NK-92 treated with Interleukin-12 subunit alpha and Interleukin-12 subunit beta, amount 100 ng/mL, for 24 hours (cell line): Measurements from ENCODE around the gene LRRC8C.

Experiments used
- DNase-seq: peaks from one replicate; lab custom pipeline; 2025; lab: John Stamatoyannopoulos, UW

The LRRC8C gene

DNA sequence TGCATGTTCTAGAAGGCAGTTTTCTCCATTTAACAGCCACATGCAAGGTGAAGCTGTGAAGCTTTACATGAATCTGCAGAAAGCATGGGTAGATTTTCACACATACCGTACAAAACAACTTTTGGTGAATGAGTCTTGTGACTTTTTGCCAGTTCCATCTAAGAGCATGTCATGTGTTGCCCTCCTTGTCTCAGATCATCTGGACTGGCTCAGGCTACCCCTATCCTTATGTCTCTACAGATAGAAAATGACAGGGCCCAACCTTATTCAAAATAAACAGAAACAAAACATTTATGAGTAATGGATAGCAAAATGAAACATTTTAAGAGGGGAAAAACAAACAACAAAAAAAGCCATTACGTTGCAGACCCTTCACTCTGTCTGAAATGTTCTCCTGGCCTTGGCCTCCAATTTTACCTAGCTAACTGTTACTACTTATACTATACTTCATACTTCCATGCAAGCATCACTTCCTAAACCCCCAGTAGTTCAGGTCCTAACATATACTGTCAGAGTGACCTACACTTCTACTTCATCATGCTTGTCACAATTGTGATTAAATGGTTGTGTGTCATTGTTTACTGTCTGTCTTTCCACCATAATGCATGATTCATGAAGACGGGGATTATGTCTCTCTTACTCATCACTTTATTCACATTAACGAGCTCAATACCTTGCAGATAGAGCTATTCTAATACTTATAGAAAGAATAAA lies 39.0 kb downstream of the LRRC8C start:
- no peak for DNase-seq

DNA sequence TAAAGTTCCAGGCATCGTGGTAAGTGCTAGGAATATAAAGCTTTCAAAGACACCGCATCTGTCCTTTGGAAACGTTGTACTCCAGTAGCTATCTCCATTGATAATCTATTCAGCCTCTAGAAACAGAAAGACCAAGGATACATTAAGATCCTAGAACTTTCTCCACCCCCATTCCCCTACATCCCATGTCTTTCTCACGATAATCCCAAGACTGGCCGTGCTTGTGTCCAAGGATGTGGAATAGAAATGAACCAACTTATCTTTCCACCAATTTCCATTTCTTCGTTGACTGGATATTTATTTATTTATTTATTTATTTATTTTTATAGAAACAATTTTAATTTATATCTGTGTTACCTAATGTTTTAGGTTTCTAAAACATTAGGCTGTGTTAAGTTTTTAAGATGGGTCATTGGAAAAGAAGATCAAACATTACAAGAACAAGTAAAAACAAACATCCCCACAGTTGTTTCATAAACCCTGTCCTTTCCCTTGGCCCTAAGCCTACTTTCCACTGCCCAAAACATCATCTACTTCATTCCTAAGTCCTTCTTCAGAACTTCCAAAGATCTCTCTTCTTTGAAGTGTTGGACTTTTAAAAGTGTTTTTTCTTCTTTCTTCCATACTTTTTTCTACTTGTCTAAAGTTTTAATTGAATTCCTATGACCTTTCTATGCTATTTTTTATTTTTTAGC lies 39.7 kb downstream of the LRRC8C start:
- DNase-seq: no peak

DNA sequence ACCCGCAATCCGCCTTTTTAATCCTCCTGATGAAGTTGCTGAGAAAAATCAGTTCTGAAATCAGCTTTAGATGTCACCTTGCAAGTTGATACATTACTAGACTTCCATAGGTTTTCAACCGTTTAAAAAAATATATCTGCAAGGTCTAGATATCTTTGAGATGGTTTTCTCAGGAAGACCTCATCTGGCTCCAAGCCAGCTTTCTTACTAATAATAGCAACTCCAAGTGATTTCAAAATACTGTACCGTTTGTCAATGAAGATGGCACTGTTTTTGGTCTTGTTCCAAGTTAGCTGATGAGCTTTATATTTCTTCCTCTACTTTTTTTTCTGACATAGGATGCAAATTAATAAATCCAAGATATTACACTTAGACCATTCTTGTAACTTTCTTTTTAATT lies 40.3 kb downstream of the LRRC8C start:
- no peak for DNase-seq

DNA sequence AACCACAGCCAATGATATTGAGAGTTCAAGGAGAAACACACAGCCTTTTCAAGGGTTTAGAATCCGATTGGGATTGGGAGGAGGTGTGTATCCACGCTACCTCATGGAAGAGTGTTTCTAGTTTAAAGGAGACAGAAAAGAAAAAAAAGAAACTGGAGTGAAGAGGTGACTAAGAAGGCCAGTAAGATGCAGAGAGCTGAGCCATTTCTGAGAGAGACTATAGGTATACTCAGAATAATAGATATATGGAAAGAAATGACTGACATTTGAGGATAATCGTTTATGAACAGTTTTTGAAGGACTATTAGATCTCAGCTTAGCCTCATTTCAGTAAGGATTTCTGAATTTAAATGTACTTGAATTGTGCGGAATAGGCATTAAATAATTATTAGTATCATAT lies 42.8 kb downstream of the LRRC8C start:
- DNase-seq: no peak

DNA sequence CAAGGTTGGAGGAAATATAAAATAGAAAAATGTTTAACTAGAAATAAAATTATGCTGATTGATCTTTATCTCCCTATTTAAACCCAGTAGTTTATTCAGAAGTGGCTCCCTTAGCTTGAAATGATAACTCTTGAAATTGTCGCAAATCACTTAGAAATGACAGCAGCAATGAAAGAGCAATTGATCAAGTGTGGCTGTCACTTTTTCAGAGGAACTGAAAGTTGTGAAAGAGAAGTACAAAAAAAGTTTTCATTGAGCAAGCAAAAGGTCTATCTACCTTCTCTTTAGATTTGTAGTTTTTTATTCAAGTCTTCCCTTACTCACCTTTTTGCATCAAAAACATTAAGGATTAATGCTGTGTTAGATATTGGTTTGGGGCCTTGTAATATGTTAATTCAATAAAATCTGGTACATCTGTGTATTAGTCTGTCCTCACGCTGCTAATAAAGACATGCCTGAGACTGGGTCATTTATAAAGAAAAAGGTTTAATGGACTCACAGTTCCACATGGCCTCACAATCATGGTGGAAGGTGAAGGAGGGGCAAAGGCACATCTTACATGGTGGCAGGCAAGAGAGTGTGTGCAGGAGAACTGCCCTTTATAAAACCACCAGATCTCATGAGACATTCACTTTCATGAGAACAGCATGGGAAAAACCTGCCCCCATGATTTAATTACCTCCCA lies 48.3 kb downstream of the LRRC8C start:
- no peak for DNase-seq

DNA sequence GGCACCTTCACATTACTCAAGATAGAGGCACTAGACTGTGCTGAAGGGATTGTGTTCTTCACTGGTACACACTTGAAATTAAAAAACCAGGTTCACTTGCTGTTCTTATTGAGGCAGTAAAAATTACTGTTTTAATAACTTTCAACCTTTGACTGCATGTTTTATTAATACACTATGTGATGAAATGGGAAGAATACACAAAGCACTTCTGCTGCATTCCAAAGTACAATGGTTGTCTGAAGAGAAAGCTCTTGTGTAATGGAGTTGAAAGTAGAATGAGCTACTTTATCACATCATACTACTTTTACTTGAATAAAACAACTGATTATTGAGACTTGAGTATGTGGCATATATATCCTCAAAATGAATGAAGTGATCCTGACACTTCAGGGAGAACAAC lies 49.7 kb downstream of the LRRC8C start:
- no peak for DNase-seq

DNA sequence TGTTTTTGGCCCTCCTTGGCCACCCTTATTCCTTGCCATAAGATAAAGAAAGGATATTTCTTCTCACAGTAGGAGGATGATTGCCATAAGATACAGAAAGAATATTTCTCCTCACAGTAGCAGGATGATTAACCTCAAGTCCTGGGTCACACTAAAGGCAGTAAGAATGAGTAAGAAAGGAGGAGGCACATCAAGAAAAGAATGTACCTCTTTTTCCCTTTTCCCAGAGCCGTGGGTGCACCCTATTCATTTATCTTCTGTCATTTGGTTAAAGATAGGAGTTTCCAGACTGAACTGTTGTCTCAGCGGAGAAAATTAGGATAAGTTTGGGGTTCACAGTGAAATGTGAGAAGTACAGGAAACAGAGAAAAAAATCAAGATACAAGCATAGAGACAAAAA lies 52.5 kb downstream of the LRRC8C start:
- DNase-seq: no peak

DNA sequence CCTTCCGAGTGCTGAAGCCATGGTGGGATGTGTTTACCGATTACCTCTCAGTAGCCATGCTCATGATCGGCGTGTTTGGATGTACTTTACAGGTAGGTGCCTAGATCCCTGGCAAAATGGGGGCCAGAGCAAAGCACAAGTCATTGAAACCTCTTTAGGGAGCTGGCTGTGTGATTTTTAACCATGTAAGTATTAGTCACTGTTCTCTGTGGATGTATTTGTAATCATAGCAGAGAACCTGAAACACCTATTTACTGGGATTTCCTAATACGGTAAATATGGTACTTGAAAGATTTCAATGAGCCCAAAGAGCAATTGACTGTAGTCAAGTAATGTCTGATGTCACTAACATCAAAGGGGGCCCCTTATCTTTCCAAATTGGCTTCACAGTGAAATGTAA lies 53.6 kb downstream of the LRRC8C start:
- no peak for DNase-seq

DNA sequence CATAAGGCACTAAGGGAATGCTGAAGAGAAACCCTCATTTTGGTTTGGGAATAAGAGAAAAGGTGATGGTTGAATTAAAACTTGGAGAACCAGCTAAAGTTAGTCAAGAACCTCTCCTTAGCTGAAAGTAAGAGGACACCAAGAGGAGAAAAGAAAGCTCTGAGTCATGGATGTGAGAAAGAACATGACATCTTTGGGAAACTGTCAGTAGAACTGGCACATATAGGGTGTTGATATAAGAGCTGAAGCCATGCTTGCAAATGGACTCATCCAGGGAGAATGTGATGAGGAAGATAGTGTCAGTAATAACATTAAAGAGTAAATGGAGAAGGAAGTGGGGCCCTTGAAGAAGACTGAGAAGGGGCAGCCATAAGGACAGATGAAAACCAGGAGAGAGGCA lies 54.3 kb downstream of the LRRC8C start:
- no peak for DNase-seq

DNA sequence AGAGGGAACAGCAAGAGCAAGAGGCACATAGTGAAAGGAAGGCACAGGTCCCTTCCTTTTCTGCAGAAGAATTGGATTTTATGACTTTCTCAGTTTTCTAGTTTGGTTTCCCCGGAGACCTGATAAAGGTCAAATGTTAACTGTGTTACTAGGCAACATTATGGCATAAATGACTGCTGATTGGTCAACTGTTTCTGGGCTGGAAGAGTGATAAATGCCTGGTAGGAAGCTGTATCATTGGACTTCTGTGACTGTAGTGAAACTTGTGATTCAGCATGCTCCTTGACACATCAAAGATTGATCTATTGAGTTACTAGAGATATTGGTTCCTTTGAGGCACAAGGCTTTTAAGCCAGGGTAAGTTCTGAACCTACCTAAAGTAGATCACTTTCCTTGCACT lies 55.7 kb downstream of the LRRC8C start:
- no peak for DNase-seq

DNA sequence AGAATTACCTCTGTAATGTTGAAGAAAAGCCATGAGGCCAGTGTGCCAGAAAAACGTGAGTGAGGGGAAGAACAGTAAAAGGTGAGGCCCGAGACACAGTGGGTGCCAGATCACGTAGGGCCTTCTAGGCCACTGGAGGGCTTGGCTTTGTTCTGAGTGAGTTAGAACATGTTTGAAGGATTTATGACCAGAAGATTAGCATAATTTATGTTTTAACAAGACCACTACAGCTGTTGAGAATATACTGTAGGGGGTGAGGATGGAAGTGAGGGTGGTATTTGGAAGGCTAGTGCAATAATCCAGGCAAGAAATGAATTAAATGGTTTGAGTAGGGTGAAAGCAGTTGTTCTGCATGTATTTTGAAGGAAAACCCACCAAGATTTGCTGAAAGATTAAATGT lies 56.3 kb downstream of the LRRC8C start:
- DNase-seq: no peak

DNA sequence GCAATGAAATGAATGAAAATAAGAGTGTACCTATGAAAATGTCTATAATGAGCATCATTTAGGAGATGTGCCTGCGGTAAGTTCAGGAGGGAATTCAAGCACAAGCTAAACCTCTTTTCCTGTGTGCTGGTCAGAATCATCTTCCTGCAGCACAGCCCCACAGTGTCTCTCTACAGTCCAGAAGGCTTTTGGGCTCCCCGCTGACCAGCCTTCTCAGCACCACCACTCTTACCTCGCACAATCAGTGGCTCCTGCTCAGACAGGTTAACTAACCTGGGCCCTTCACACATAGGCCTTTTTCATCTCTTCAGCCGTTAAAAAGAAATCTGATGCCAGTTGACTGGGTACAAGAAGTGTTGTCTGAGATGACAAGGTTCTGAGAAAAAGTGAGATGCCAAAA lies 57.7 kb downstream of the LRRC8C start:
- DNase-seq: no peak

DNA sequence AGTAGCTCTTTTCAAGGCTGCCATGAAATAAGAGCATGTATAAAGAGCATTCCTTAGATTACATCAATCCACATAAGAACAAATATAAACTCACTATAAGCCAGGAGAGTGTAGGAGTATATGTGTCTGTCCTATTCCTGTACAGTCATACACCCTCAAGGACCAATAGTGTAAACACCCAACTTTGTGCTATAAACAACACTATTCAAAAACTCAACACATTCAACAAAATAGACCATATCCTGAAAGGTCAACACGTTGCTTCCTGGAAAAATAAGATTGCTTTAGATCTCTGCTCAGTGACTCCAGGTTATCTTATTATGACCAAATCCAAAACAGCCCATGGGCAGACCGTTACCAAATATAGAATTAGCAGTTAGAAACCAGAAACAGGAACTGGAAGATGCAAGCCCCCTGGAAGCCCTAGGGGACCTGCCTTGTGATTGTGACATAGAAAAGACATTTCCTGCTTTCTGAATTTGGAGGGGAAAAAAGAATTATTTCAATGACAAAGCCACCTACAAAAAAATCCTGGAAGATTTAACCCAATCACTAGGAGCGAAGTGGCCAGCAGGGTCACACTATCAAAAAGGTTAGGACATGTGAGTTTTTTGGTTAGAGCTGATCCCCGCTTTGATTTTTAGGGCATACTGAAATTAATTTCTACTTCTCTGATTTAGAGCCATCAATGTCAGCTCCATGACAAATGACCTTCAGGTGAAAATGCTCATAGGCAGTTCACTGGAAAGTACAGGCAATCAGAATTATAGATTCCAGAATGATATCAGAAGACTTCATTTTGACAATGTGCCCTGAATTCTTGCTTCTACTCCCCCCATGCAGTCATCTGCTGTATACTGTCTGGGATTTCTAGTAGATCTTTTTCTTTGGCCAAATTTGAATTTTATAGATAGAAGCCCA lies 59.9 kb downstream of the LRRC8C start:
- no peak for DNase-seq

DNA sequence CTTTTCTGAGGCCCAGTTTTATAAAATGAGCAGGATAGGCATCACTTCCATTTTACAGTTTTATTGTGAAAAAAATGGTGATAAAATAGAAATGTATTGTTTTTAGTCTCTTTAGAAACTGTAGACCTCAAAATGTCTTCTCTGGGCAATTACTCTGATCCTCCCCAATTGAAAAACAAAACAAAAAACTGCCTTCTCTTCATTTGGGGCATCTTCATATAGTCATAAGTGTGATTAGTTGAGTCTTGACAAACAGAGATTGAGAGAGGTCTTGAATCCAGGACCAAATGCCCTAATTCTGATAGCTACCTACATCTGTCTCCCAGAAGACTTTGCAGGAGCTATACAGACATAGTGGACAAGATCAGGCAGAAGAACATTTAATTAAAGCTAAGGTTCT lies 62.9 kb downstream of the LRRC8C start:
- DNase-seq: no peak

DNA sequence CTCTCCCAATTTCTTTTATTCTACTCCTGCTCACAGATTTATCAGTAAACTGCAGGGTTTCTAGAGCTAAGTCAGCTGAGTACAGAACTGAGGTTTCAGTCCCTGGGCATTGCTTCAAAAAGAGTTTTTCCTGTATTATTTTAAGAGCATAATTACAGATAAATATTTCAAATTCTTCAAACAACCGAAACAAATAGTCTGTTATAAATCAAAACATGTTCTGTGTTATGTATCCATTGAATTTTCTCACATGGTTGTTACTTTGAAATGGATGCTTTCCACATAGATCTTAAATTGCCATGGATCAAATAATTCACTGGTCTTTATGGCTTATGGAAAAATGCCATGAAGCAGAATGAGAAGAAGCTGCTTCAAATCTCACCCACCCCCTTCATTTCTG lies 64.5 kb downstream of the LRRC8C start:
- DNase-seq: no peak

DNA sequence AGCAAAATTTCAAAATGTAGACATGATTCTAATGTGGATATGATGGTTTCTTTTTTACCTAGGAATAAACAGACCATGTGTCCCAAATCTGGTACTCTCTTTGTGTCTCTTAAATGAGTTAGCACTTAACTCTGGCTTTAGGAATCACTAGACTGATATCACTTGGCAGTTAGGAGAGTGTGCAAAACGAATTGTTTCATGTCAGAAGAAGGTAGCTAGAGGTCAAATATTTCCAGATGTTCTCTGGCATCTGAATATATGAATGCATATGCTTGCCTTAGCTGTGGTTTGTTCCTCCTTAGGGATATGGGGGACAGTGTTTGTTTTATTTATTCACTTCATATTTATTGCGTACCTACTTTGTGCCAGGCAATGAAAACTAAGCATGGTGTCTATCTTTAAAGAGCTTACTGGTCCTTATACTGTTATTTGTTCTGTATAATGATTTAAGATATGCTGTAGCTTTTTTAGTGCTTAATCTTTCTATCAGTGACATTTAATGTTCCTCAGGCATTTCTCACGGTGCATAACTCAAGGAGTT lies 65.2 kb downstream of the LRRC8C start:
- no peak for DNase-seq

DNA sequence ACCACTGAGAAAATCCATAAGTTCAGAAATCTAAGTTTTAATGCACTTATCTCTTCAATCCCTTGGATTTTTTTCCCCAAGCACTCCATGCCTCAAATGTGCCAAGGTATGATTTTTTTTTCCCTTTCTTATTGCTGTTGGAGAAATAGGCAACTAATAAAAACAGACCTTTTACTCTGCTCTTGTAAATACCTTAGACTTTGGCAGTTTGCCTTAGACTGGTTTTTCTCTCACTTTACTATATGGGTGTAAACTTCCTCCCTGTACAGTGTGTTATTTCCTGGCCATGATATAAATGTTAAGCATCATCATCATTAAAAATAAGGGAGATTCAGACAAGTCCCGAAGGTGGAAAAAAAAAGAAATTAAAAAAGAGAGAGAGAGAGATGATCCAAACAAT lies 65.7 kb downstream of the LRRC8C start:
- DNase-seq: no peak

DNA sequence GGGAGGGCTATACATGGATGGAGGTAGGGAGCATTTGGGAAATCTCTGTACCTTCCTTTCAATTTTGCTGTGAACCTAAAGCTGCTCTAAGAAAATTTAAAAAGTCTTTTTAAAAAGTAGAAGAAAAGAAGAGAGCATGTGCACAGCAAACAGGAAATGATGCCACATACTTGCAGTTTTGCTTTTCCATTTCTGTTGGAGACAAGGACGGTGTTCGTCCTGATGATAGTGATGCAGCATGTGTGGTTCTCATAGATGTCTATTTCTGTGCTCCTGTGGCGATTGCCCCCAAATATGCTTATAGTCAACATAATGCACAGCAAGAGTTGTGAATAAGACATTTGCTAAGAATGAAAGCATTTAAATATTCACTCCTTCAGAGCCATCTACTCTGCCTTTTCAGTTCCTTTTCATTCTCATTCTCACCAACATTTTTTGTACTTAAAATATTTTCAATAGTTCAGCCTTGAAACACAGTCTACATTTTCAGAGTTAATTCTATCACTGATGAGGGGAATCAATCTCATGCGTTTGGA lies 66.6 kb downstream of the LRRC8C start:
- DNase-seq: no peak

DNA sequence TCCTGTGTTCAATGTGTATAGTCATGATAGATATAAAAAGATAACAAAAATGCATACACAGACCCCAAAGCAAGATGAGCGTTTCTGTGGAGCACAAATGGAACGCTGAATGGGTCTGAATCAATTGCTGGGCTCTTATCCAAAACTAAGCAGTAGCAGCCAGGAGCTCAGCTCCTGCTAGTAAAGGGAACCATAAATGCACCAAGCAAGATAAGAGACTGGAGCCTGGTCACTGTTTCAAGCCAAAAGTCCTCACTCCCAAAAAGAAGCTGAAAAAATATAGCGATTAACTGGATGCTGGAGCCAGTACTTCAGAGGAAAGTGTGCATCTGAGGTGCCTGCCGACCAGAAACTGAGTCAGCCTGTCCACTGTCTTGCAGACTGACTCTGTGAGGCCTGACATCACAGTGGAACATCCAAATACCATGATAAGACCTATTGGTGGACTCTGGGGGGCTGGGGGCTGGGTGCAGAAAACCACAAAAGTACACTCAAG lies 68.9 kb downstream of the LRRC8C start:
- DNase-seq: no peak

DNA sequence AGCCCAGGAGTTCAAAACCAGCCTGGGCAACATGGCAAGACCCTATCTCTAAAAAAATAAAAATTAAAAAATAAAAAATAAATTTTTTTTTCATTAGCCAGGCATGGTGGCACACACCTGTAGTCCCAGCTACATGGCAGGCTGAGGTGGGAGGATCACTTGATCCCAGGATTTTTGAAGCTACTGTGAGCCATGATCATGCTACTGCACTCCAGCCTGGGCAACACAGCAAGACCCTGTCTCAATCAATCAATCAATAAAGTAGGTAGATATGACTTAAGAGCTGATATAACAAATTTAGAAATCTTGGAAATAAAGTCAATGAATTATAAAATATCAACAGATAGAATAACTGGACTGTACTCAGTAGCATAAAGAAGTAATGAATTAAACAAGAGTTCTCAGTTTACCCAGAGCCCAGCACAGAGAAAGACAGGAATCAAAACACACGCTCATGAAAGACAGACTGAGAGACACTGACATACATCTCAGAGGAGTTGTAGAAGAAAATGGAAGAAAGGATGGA lies 69.7 kb downstream of the LRRC8C start:
- DNase-seq: no peak

DNA sequence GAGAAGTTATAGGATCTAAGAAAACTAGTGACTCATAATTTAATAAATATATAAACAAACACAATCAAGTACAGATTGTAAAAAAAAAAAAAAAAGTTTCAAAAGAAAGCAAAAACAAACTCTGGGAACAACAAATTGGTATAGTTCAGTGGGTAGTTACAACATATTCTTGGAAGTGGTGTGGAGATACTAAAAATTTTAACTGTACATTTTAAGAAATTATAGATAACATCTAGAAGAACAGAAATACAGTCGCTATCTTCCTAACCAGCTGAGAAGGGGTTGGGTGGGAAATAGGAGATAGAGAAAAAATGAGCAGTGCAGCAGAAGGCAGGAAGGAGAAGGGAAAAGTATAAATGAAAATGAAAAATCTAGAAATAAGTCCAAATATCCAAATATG lies 70.5 kb downstream of the LRRC8C start:
- no peak for DNase-seq
